22Rv1 (cell line): Measurements from ENCODE around the gene MAD1L1.

Experiments used
- H3K27ac ChIP-seq: fragments of 450-650 bp; 2 replicates; pipeline ENCODE4 v1.5.1; 2017
- CTCF ChIP-seq: fragments of 450-650 bp; IDR thresholded peaks from 2 replicates; pipeline ENCODE4 v1.5.1; 2017; ENCODE audit warnings: mild to moderate bottlenecking
- ZFX ChIP-seq: fragments of 450-650 bp; IDR thresholded peaks from 2 replicates; pipeline ENCODE4 v1.6.1; 2017; ENCODE audit warnings: antibody characterized with exemption, borderline replicate concordance

The MAD1L1 gene

GRCh38 chr7:1995426-1995825 lies 237.3 kb downstream of the MAD1L1 start:
- H3K27ac ChIP-seq, result no peak overlapping the region
- no peak for TF ChIP-seq CTCF
- TF ChIP-seq ZFX, result no peak

GRCh38 chr7:1994931-1995330 lies 237.8 kb downstream of the MAD1L1 start:
- H3K27ac ChIP-seq, result no peak overlapping the region
- TF ChIP-seq CTCF, result no peak
- TF ChIP-seq ZFX, result no peak

GRCh38 chr7:1993776-1994740 lies 238.7 kb downstream of the MAD1L1 start:
- H3K27ac ChIP-seq, result no peak overlapping the region
- TF ChIP-seq ZFX (no peak), CTCF (no peak)

GRCh38 chr7:1993031-1993695 lies 239.6 kb downstream of the MAD1L1 start:
- TF ChIP-seq CTCF (no peak), ZFX (no peak)
- no peak overlapping the region for H3K27ac ChIP-seq

DNA sequence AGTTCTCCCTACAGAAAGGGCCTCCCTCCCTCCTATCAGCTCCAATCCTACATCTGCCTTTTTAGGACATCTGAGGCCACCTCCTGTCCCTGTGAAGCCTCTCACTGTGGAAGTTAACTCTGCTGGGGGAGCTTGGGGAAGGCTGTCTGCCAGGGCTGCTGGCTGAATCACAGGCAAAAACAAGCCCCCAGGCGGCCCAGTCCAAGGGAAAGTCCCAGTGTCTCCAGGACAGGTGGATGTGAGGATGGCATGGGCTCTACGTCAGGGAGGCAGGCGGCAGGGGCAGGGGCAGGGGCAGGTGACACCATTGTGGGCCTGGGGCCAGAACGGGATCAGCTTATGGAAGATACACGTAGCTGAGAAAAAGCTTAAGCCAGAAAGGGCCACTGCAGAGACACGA lies 240.2 kb downstream of the MAD1L1 start:
- TF ChIP-seq ZFX (no peak), CTCF (no peak)
- H3K27ac ChIP-seq, result no peak overlapping the region

DNA sequence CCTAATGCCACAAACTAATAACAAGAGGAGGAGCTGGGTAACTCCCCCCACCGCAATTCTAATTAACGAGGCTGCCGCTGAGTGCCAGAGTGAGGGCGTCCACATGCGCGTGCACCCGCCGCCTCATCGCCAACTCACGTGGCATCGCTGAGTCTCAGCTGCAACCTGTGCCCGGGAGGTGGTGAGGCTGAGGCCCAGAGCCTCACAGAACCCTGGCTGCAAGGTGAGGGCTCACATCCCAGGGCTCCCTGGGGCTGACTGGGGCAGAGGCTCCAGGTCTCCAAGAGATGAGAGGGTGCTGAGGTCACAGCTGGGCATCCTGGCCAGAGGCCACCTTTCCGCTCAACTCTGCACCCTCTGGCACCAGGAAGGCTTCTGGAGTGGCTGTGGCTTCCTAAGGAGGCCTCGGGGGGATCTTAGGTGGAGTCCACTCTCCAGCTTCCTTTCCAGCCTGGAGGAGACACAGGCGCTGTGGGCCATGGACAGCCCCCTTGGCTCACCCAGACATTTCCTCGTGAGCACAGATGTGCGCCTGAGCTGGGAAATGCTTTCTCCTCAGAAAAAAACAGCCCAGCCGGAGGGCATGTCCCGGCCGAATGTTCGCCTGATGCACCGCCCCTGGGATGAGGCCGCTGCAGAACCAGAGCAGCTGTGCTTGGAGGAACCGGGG lies 242.6 kb downstream of the MAD1L1 start:
- H3K27ac ChIP-seq, result no peak overlapping the region
- no peak for TF ChIP-seq CTCF
- no peak for TF ChIP-seq ZFX
